Choroid plexus epithelial cell (primary cell): Measurements from ENCODE around the gene TMEM204.

Experiments
- DNase-seq: peaks from one replicate; pipeline ENCODE4 v3.0.0-alpha.2; 2010; ENCODE audit warnings: low read depth
- H3K4me3 ChIP-seq: 2 replicates; pipeline ENCODE4 v1.5.1; 2011; ENCODE audit warnings: low read depth, mild to moderate bottlenecking, control low read depth, low read length, moderate library complexity
- TF ChIP-seq, protein P1 (sequence below): conservative IDR thresholded peaks from 2 replicates; pipeline ENCODE4 v1.5.1; 2011; ENCODE audit warnings: low read depth, mild to moderate bottlenecking, control low read depth, inconsistent platforms, low read length, moderate library complexity

The TMEM204 gene

GRCh38 chr16:1596516-1596915, 63.0 kb downstream of the TMEM204 start:
- no peak for DNase-seq
- no peak overlapping the region for H3K4me3 ChIP-seq
- TF ChIP-seq, protein P1, sequence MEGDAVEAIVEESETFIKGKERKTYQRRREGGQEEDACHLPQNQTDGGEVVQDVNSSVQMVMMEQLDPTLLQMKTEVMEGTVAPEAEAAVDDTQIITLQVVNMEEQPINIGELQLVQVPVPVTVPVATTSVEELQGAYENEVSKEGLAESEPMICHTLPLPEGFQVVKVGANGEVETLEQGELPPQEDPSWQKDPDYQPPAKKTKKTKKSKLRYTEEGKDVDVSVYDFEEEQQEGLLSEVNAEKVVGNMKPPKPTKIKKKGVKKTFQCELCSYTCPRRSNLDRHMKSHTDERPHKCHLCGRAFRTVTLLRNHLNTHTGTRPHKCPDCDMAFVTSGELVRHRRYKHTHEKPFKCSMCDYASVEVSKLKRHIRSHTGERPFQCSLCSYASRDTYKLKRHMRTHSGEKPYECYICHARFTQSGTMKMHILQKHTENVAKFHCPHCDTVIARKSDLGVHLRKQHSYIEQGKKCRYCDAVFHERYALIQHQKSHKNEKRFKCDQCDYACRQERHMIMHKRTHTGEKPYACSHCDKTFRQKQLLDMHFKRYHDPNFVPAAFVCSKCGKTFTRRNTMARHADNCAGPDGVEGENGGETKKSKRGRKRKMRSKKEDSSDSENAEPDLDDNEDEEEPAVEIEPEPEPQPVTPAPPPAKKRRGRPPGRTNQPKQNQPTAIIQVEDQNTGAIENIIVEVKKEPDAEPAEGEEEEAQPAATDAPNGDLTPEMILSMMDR = no peak

DNA sequence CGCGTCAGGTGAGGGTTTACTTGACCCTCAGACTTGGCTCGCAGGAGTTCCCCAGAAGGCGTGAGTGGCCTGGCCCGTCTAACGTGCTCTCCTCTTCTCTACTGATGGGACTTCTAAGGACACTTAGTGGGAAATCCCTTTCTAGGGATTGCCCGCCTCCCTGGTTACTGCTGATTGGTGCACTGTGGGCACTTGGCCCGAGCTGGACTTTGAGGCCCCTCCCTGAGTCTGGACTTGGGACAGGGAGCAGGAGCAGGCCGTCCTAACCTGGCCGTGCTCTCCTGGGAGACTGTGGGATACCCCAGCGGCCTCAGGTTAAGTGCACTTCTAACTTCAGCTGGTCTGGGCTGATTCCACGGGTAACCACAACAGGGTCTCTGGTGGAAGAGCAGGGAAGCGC, 63.7 kb downstream of the TMEM204 start:
- TF ChIP-seq, protein P1 = no peak
- no peak overlapping the region for H3K4me3 ChIP-seq
- DNase-seq = no peak

GRCh38 chr16:1601031-1601430, 67.6 kb downstream of the TMEM204 start:
- DNase-seq = no peak
- TF ChIP-seq, protein P1 = no peak
- no peak overlapping the region for H3K4me3 ChIP-seq

- TF ChIP-seq, protein P1 = no peak
- no peak for DNase-seq
- no peak overlapping the region for H3K4me3 ChIP-seq
Measured at GRCh38 chr16:1601489-1601888, 68.0 kb downstream of the TMEM204 start.

- no peak for DNase-seq
- TF ChIP-seq, protein P1 = no peak
- H3K4me3 ChIP-seq = no peak overlapping the region
Measured at GRCh38 chr16:1602285-1602684, 68.8 kb downstream of the TMEM204 start.
